Inflammatory macrophage treated with lipopolysaccharide for 4 hours (primary cell): ENCODE results near the gene BPIFB4.
"Not testable (repeated sequence)": the region's sequence is repeated elsewhere in the genome, so short reads cannot be mapped to it uniquely, and the experiment has no call there.

ENCODE experiments used
- DNase-seq: peaks from one replicate; pipeline ENCODE4 v3.0.0-alpha.2; 2020

The BPIFB4 gene

DNA sequence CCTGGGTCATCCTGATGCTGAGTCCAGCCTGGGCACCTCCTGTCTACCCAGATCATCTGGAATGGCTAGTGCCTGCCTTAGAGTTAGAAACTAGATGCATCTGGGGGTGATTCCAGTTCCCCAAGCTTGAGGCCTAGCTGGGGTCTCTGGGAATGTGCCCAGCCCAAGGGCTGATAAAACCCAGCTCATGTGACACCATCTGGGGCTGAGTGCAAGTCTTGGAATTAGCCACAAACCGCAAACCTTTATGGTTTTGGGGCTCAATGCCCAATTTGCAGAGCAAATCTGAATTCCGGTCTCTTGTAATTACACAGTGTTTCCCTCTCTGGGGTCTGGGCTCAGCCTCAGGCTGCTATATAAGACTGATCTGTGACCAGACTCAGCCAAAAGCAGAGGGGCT, at the start of gene BPIFB4:
BPIFB4 (plus strand) TSS at position 385 of the 400 bp plus-strand sequence. CDS start 1,884 bp downstream, outside the sequence.
- DNase-seq: no peak

DNA sequence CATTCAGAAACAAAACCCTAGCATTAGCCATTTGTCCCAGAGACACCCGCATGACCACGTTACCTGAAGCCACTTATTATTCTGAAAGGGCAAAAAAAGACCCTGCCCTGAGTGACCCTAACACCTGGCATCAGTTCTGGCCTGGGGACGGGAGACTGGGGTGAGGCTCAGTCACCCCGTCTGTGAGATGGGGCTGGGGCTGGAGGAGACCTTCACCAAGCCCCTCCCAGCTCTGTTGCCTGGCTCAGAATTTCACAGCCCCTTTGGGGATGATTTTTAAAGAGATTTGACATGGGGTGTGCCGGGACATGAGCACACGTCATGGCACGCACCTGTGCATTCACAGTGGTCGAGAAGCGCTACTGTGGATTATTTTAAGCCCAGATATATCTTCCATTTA, 49.4 kb upstream of the BPIFB4 start:
- DNase-seq: no peak

DNA sequence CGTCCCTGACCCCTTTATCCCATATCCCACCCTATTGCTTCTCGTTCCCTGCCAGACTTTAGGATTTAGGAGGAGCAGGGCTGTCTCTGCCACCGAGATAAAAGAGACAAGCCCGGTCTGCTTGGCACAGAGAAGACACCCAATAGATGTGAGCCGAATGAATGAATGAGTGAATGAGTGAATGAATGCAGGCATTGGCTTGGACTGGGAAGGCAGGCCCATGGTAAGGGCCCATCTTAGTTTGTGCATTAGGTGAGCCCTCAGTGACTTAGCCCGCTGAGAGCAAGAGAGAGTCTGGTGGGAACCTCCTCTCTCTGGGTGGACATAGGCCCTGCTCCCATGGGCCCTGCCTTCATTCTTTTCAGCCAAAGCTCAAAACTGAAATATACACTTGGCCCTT, 48.9 kb upstream of the BPIFB4 start:
- DNase-seq: no peak

DNA sequence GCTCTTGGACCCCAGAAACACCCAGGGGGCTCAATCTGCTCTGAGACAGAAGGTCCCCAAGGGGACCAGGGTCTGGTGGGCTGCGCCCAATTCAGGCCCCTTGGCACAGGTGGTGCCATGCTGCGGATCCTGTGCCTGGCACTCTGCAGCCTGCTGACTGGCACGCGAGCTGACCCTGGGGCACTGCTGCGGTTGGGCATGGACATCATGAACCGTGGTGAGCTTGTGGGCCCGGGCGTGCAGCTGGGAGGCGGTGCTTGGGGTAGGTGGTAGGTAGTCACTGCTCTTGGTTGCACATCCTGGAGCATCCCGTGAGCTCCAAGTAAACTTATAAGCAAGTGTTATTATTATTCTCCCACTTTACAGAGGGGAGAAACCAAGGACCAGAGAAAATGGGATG, 47.9 kb upstream of the BPIFB4 start, which contains the start of gene BPIFB6:
BPIFB6 (plus strand) TSS at position 118 of the 400 bp plus-strand sequence; CDS start at position 118, 0 bp downstream.
- no peak for DNase-seq

DNA sequence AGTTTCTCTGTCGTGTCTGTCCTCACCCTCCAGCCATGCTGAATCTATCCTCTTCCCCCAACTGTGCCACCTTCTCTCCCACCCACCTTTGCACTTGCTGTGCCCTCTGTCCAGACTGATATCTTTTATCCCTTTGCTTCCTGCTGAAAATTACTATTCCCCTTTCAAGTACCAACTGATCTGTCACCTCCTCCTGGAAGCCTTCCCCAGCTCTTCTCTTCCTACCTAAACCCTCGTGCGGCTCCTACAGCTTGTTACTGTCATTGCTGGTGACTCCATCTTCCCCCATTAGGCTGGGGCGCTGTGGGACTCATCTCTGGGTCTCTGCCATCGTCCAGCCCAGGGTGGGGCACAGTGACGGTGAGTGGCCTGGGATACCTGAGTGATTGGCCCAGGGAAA, 46.9 kb upstream of the BPIFB4 start:
- DNase-seq: no peak

DNA sequence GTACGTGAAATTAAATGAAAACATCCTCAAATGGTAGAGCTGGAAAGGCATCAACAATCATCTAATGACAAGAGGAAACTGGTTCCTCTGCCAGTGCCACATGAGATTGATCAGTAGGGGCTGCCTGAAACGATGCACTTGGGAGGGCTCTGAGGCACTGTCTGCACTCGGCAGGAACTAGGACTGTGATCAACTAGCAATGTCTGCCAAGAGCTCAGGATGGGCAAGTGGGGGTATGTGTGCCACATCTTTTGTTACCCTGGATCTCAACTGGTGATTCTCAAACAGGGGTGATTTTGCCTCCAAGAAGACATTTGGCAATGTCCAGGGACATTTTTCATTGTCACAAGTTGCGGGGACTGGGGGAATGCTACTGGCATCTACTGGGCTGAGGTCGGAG, 46.1 kb upstream of the BPIFB4 start:
- DNase-seq: no peak

DNA sequence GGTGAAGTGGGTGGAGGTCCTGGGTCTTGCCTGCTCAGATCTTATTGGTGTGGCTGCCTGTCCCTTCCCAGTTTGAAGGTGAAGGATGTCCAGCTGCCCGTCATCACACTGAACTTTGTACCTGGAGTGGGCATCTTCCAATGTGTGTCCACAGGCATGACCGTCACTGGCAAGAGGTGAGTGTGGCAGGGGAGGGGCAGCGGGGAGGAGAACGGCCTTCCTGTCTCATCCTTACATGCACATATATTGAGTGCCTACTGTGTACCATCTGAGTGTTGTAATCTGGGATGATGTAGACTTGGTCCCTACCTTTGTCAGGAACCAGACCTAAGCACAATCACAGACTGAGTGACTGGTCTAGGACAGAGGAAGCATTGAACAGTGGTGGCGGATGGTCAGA, 45.3 kb upstream of the BPIFB4 start:
- DNase-seq: no peak

DNA sequence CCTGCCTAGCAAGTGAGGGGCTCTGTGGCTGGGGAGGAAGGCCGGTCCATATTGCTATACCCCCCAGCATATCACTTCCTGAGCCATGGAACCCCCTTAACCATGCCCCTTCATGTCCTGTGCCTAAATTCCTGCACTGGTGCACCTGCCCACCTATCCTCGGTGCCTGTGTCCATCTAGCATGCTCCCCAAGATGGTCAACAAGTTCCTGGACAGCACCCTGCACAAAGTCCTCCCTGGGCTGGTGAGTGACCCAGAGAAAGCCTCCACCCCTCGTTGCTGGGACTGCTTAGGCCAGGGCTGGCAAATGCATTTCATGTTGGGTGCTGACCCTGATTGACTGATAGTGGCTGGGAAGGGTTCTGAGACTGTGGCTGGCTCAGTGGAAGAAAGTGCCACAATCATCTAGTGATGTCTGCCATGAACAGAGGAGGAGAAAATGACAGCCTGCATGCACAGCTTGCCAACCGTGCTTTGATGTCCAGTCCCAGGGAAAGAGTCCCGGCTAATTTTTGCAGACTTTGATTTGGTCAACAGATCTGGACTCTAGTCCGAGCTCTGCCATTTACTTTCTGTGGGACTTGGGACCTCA, 44.4 kb upstream of the BPIFB4 start:
- no peak for DNase-seq

DNA sequence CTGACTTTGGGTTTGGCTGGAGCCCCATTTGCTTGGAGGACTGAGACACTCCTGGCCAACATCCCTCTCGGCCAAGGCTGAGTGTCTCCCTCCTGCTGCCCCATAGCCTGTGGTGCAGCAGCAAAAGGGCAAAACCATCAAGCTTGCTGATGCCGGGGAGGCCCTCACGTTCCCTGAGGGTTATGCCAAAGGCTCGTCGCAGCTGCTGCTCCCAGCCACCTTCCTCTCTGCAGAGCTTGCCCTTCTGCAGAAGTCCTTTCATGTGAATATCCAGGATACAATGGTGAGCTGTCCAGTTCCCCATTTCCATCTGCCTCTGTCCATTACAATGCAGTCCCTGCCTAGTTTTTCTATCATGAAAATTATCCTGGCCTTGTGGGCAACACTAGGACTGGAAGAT, 42.0 kb upstream of the BPIFB4 start:
- DNase-seq: no peak

DNA sequence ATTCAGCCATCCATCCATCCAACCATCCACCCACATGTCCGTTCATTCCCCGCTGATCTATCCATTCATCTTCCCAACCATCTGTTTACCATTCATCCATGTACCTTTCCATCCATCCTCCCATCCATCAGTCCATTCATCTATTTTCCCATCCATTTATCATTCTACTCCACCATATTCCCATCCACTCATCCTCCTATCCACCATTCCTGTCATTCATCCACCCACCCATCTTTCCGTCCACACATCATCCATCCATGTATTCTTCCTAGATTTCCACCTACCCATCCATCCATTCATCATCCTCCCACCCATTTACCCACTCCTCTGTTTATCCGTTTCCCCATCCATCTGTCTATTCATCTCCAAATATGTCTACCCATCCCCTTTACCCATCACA, 41.2 kb upstream of the BPIFB4 start:
- DNase-seq: no peak

DNA sequence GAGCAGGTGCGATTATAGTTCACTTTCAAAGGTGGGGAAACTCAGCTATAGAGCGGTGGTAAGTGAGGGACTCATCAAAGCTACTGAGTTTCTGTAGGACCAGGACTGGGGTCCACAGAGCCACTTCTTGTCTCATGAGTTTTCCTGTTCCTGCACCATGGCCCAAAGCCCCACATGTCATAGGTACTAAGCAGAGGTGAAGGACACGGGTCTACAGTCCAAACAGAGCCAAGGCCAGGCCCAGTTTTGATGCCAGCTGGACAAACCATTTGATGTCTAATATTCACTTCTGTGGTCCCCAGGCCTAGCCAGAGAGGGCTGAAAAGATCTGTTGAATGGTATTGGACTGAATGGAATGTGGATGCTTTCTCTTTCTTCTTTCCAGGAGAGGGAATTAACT, 37.0 kb upstream of the BPIFB4 start:
- no peak for DNase-seq

DNA sequence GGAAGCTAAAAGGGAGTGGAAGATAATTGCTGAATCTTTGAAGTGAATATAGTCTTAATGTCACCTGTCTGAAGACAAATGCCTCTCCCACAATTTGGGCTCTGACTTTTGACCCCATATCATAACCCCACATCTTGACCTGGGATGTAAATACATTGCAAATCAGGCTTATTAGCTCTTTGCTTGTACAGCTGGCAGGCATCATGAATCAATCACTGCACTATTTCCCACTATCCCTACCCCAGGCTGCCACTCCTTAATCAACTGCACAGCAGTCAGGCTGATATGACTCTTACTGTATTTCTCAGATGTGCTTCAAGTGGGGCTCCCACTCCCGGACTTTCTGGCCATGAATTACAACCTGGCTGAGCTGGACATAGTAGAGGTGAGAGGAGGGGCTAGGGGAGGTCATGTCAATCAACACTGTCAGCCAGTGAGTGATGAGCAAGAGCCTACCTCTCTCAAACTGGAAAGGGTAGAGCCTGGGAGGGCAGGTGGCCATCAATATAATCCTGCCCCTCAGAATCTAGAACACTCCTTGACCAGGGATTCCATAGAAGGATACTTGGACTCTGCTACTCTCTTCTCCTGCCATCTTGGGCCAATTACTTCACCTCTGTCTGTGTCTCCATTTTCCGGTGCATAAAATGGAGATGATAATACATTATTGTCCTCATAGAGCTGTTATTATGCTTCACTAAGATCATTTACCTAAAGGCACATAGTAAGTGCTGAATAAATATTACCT, 36.3 kb upstream of the BPIFB4 start:
- DNase-seq: no peak

DNA sequence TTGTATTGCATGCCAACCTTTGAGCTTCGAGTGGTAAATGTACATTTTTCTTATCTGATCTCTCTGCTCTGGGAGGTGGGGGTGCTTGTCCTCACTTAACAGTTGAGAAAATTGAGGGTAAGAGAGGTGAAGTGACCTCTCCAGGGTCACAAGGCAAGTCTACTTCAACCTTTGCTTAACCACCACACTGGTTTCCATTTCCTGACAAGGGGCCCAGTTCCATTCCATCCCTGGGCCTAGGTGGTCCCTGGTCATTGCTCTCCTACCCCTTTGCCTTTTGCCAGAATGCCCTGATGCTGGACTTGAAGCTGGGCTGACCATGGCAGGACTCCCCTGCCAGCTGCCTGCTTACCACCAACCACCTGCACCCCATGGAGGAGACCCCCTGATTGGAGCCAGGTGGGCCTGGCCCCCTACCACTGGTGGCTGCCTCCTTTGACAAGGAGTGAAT, 35.7 kb upstream of the BPIFB4 start:
- DNase-seq: no peak

DNA sequence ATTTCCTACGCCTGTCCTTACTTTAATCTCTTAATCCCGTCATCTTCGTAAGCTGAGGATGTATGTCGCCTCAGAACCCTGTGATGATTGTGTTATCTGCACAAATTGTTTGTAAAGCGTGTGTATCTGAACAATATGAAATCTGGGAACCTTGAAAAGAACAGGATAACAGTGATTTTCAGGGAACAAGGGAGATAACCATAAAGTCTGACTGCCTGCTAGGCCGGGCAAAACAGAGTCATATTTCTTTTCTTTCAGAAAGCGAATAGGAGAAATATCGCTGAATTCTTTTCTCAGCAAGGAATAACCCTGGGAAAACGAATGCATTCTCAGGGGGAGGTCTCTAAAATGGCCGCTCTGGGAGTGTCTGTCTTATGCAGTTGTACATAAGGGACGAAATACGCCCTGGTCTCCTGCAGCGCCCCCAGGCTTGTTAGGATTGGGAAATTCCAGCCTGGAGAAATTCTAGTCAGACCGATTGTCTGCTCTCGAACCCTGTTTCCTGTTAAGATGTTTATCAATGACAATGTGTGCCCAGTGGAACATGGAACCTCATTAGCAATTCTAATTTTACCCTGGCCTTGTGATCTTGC, 34.2 kb upstream of the BPIFB4 start:
- DNase-seq: not testable (repeated sequence)

DNA sequence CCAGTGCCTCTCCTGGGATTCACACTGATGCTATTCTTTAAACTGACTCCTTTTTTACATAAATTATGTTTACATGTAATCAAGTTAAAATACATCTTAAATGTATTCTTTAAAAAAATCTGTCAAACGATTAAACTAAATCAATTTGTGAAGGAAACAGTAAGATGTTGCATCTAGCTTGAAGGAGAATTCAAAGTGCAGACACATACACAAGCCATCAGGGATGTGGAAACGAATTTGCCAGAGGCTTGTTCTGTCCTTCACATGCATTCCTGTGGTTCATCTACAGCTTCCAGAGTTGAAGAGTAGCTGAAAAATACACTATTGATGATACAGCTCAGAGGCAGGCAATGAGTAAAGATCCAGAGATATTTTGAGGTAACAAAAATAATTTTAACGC, 33.0 kb upstream of the BPIFB4 start:
- DNase-seq: no peak

DNA sequence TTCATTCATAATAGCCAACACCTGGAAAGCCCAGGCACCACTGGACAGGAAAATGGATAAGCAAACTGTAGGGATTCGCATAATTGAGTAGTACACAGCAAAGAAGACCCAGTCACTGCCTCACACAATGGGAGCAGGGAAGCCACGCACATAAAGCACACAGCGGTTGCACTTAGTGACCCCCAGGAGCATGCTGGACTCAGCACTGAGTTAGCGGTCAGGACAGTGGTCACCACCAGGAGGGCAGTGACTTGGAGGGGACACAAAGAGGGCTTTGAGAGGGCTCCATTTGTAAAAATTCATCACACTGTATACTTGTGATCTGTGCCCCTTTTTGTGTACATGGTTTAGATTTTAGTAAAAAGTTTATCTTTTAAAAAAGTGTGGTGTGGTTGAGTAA, 28.1 kb upstream of the BPIFB4 start:
- DNase-seq: no peak

DNA sequence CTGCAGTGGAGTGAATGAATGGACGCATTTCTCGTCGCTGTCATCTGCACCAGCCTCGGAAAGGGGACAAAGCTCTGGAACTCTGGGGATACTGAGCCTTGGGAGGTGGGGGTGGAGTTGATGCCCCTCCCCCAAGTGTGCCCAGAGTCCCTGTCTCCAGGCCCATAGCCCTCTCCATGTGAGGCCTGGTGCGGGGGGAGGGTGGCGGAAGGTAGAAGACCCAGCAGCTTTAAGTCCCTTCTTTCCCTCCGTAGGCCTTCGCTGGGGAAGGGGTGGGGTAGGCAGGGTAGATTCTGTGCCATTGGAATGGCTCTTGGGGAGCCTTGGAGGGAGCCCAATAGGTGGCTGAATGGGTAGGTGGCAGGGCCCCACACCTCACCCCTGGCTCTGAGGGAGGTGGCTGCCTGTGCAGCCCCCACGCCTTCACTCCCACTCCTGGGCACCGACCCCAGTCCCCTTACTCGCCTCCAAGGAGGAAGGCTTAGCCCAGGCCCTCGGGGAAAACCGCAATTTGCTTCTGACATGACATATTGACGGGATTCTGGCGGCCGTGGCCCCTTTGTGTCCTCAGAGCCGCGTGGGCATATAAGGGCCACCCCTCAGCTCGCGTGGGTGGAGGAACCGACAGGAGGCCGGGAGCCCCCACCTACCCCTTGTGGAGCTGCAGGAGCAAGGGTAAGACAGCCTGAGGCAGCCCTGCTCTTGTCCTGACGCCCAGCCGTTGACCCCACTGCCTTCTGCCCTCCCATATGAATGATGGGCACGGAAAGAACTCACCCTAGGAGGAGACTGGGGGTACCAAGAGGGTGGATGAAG, 25.9 kb upstream of the BPIFB4 start, which contains the start of gene BPIFB3:
BPIFB3 (plus strand) TSS at position 613 of the 816 bp plus-strand sequence. CDS start 1,533 bp downstream, outside the sequence.
- no peak for DNase-seq

DNA sequence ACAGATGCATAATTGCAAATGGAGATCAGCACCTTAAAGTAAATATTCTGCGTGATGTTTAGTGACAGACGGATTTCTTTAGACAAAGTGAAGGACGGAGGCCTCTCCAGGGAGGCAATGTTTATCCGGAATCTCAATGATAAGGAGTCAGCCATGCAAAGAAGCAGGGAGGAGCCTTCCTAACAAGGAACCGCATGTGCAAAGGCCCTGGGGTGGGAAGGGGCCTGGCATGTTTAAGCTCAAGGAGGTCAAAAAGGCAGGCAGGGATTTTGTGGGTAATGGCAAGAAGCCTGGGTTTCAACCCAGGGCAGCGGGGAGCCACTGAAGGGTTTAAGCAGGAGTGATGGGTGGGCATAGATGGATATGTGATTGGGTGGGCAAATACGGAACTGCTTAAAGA, 25.1 kb upstream of the BPIFB4 start:
- no peak for DNase-seq

DNA sequence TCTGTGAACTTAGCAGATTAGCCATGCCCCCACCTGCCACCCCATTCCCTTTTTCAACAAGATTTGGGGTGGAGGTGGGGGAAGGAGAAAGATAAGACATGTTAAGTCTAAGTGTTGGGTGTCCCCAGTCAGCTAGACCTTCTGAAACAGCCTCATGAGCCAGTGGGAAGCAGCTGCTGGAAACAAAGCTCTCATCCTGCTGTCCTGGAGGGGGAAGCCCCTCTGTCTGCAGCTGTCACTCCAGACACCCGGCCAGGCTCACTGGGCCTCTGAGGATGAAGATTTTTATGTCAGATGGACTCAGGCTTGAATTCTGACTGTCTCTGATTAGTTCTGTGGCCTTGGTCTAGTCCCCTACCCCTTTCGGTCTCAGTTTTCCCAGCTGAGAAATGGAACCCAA, 24.7 kb upstream of the BPIFB4 start:
- DNase-seq: no peak

DNA sequence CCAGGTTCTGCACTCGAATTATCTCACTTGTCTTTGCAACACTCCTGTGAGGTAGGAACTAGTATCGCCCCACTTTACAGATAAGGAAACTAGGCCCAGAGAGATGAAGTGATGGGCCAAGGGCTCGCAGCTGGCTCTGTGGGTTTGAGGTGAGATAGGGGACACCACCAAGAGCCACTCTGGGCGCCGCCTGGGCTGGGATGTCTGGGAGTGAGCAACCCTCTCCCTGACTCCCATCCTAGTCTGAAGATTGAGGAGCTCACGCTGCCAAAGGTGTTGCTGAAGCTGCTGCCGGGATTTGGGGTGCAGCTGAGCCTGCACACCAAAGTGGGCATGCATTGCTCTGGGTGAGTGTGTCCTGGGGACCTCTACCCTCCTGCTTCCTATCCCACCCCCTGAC, 20.3 kb upstream of the BPIFB4 start:
- no peak for DNase-seq

DNA sequence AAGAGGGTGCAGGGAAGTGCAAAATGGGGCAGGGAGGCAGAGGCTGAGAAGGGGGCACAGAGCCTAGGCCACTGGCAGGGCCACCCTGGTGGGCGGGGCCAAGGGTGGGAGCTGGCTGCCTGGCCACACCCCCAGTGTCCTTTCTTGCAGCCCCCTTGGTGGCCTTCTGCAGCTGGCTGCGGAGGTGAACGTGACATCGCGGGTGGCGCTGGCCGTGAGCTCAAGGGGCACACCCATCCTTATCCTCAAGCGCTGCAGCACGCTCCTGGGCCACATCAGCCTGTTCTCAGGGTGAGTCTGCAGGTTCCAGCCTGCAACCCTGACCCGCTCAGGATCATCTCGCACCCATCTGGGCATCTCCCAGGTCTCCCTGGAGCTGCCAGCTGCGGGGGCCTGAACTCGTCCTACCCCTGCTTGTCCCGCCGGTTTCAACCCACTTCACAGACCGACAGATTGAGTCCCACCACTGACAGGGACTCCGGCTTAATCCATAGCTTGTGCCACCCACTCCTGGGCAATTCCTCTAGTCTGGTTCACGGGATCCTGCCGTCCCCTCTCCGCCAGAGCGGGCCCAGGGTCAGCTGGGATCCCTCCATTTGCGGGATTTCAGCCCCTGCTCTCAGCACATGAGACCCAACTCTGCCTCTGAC, 19.6 kb upstream of the BPIFB4 start:
- no peak for DNase-seq

DNA sequence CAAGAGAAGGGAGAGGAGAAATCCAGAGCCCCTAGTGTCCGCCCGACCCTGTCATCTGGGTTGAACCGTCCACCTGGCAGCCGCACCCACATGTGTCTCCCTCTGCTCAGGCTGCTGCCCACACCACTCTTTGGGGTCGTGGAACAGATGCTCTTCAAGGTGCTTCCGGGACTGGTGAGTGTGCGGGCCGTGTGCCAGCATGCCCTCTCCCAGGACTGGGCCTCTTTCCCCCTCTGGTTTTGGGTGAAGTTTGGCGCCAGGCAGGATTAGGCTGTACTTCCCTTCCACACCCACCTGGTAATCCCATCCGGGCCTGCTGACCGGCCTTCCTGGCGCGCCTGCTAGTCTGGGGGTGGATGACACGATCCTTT, 17.8 kb upstream of the BPIFB4 start:
- DNase-seq: no peak
